GM23248 (cell line): ENCODE data around the gene RABGAP1L.

Source experiments
- EZH2 ChIP-seq: fragments of 200-600 bp; sonication (generic); IDR thresholded peaks from 2 replicates; pipeline ENCODE4 v1.6.1; 2018; ENCODE audit warnings: antibody characterized with exemption, mild to moderate bottlenecking; ENCODE audit not compliant: insufficient read depth, poor library complexity, severe bottlenecking
- EZH2phosphoT487 ChIP-seq: fragments of 200-600 bp; sonication (generic); IDR thresholded peaks from 2 replicates; pipeline ENCODE4 v1.6.1; 2018; ENCODE audit warnings: antibody characterized with exemption, moderate library complexity, mild to moderate bottlenecking, low read depth; ENCODE audit not compliant: insufficient read depth

DNA sequence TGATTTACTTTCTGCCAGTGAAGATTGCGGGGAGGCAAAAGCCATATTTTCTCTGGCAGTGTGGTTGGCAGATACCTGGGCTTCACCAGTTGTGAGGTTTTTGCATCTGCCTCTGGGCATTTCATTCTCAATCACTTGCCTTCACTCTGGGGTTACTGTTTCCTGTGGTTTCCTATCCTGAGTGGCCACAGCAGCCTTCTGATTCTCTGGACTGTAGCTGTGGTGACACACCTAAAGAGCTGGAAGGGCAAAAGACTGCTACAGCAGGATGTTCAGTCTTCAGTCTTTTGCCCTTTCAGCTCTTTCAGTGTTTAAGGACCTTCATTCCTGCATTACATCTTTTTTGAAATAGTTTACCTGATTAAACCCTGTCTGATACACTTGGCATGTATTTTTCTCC lies 237.9 kb downstream of the RABGAP1L start:
- no peak for TF ChIP-seq EZH2
- no peak for TF ChIP-seq EZH2phosphoT487
